Peyer's patch (tissue), 4 donors: ENCODE measurements around the gene IPCEF1.

Source experiments
- CTCF ChIP-seq, 6 experiments: fragments of 450-650 bp in 4 of 6; fragments of 200-600 bp in 2 of 6; sonication (generic) in 1 of 6; IDR thresholded peaks; one replicate each; pipeline ENCODE4 v1.5.1; 2017 to 2019; ENCODE audit warnings: antibody characterized with exemption in 6 of 6, mild to moderate bottlenecking in 3 of 6, moderate library complexity in 1 of 6
- POLR2A ChIP-seq, 2 donors: fragments of 450-650 bp; IDR thresholded peaks; one replicate each; pipeline ENCODE4 v1.5.1; 2017; ENCODE audit warnings: antibody characterized with exemption in 2 of 2, mild to moderate bottlenecking in 2 of 2, moderate library complexity in 2 of 2

GRCh38 chr6:154276810-154277628, 79.6 kb downstream of the IPCEF1 start:
- TF ChIP-seq CTCF (IDR thresholded peaks at IDR 0.05), result peak; percentile 21 to 75 (median 64)
- no peak for TF ChIP-seq POLR2A (IDR thresholded peaks at IDR 0.05)
